Omental fat pad (tissue), 4 donors: ENCODE results near the gene FOXJ3. TPM values are rescaled to one million over a fixed set of nuclear protein-coding genes. Genes with fewer than 3 reads are reported as not detected.
A peak's percentile ranks its signal among the peaks of the same experiment; 100 is the strongest.

Source experiments
- ATAC-seq: fragments of 150-250 bp; one replicate; pipeline ENCODE4 v1.9.1; 2016; ENCODE audit warnings: mild to moderate bottlenecking, moderate library complexity; ENCODE audit not compliant: low FRiP score
- DNase-seq: peaks from one replicate; pipeline ENCODE4 v3.0.0-alpha.2; 2019; ENCODE audit warnings: low spot score
- total RNA-seq, 4 donors: library from RNA; depleted of rRNA; stranded (reverse); fragments of >200 nt; gene quantifications; one replicate each; pipeline ENCODE4 v1.1.0, GENCODE V29; 2016
- TF ChIP-seq, protein P1 (sequence below), 3 donors: fragments of 450-650 bp; IDR thresholded peaks; one replicate each; pipeline ENCODE4 v1.5.1; 2016 to 2017; ENCODE audit warnings: antibody characterized with exemption in 3 of 3, mild to moderate bottlenecking in 3 of 3, moderate library complexity in 2 of 3

The FOXJ3 gene
- total RNA-seq, 4 donors from 2014 or later: 49.7 to 83.5 (median 56.1) TPM

GRCh38 chr1:42325014-42325402 is 10.0 kb downstream of the FOXJ3 start:
- no peak for DNase-seq
- no peak for ATAC-seq
- TF ChIP-seq, protein P1, sequence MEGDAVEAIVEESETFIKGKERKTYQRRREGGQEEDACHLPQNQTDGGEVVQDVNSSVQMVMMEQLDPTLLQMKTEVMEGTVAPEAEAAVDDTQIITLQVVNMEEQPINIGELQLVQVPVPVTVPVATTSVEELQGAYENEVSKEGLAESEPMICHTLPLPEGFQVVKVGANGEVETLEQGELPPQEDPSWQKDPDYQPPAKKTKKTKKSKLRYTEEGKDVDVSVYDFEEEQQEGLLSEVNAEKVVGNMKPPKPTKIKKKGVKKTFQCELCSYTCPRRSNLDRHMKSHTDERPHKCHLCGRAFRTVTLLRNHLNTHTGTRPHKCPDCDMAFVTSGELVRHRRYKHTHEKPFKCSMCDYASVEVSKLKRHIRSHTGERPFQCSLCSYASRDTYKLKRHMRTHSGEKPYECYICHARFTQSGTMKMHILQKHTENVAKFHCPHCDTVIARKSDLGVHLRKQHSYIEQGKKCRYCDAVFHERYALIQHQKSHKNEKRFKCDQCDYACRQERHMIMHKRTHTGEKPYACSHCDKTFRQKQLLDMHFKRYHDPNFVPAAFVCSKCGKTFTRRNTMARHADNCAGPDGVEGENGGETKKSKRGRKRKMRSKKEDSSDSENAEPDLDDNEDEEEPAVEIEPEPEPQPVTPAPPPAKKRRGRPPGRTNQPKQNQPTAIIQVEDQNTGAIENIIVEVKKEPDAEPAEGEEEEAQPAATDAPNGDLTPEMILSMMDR (IDR thresholded peaks at IDR 0.05): no peak

DNA sequence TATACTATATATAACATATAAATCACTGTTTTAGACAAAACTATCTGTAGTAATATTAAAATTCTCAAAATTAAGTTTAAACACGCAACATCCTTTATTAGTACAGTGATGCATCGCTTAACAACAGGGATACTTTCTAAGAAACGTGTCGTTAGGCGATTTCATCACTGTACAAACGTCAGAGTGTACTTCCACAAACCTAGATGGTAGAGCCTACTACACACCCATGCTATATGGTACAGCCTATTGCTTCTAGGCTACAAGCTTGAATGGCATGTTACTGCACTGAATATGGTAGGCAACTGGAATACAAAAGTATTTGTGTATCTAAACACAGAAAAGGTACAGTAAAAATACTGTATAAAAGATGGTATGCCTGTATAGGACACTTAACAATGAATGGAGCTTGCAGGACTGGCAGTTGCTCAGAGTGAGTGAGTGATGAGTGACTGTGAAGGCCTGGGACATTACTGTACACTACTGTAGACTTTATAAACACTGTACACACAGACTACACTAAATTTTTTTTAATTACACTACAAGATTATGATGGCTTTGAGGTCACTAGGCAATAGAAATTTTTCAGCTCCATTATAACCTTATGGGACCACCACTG is 10.5 kb downstream of the FOXJ3 start:
- DNase-seq (no peak), ATAC-seq (no peak)
- TF ChIP-seq, protein P1 (IDR thresholded peaks at IDR 0.05): no peak

DNA sequence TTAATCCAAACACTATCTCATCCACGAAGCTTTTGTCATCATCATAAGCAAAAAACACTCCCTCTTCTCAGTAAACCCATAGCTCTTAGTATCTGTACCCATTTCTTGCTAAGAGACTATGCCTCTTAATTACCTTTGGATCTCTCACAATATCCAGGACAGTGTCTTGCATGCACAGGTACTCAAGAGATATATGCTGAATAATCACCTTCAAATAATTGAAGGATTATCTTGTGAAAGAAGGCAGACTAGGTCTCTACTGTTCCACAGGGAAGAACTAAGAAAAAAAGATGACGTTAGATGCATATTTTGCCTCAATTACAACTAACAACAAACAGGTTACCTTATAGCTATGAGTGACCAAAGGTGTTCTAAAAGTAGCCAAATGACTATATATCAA is 11.5 kb downstream of the FOXJ3 start:
- DNase-seq: no peak
- no peak for ATAC-seq
- TF ChIP-seq, protein P1 (IDR thresholded peaks at IDR 0.05): no peak

- DNase-seq (no peak), ATAC-seq (peak; percentile 13)
- TF ChIP-seq, protein P1 (IDR thresholded peaks at IDR 0.05): no peak
Observed at GRCh38 chr1:42322577-42322976, 12.5 kb downstream of the FOXJ3 start.

- ATAC-seq (no peak), DNase-seq (no peak)
- TF ChIP-seq, protein P1 (IDR thresholded peaks at IDR 0.05): no peak
Observed at GRCh38 chr1:42321731-42322130, 13.3 kb downstream of the FOXJ3 start.

DNA sequence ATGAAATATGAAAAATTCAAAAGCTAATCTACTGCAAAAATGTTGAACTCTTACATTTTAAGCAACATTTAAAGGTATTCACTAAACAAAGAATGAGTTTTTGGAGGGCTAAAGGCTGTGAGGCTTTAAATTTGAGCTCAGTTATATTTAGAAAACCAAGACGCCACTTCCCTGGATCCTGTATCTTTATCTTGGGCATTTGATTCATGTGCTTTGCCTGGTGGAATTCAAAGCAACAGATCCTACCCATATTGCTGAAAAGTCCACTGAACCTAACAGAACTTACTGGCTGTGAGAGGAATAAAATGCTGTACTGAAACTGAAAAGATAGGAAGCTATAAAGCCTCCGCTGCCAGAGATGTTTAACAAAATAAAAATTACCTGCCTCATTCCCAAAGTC is 14.3 kb downstream of the FOXJ3 start:
- ATAC-seq (no peak), DNase-seq (no peak)
- TF ChIP-seq, protein P1 (IDR thresholded peaks at IDR 0.05): no peak

- TF ChIP-seq, protein P1 (IDR thresholded peaks at IDR 0.05): no peak
- DNase-seq (no peak), ATAC-seq (no peak)
Observed at GRCh38 chr1:42319871-42320484, 15.1 kb downstream of the FOXJ3 start.
